DND-41 (cell line): ENCODE data around the gene ZNF143.

ENCODE experiments used
- ATAC-seq: fragments of 200-7000 bp; cut with Tn5 transposase; 3 replicates; pipeline ENCODE4 v1.9.1; 2021; ENCODE audit warnings: low read depth; ENCODE audit not compliant: insufficient read depth
- DNase-seq: peaks from one replicate; pipeline ENCODE4 v3.0.0-alpha.2; 2020
- H2AFZ ChIP-seq: 2 replicates; pipeline ENCODE4 v1.6.0; 2012; ENCODE audit warnings: low read depth, low read length
- H3K27ac ChIP-seq: 2 replicates; pipeline ENCODE4 v1.5.1; 2012; ENCODE audit warnings: low read length, inconsistent platforms
- H3K27me3 ChIP-seq: fragments of 200-600 bp; sonication (generic); 2 replicates; pipeline ENCODE4 v1.6.0; 2012; ENCODE audit warnings: low read length, mild to moderate bottlenecking, inconsistent platforms; ENCODE audit not compliant: insufficient read depth, poor library complexity
- H3K36me3 ChIP-seq: 2 replicates; pipeline ENCODE4 v1.5.1; 2012; ENCODE audit warnings: low read length, inconsistent platforms; ENCODE audit not compliant: insufficient read depth
- H3K4me1 ChIP-seq: 2 replicates; pipeline ENCODE4 v1.5.1; 2012; ENCODE audit warnings: mild to moderate bottlenecking, low read length; ENCODE audit not compliant: insufficient read depth
- H3K4me2 ChIP-seq: 2 replicates; pipeline ENCODE4 v1.6.0; 2012; ENCODE audit warnings: mild to moderate bottlenecking, moderate library complexity, low read length, inconsistent platforms; ENCODE audit not compliant: insufficient read depth
- H3K4me3 ChIP-seq, 2 experiments: fragments of 200-600 bp in 1 of 2; shearing (Covaris generic) in 1 of 2; 2 replicates each; pipeline ENCODE4 v1.5.1; 2012 to 2016; ENCODE audit warnings: inconsistent platforms in 2 of 2, low read length in 2 of 2, mild to moderate bottlenecking in 2 of 2, low read depth in 1 of 2, moderate library complexity in 1 of 2
- H3K79me2 ChIP-seq: 2 replicates; pipeline ENCODE4 v1.6.0; 2012; ENCODE audit warnings: low read length, inconsistent platforms; ENCODE audit not compliant: insufficient read depth
- H3K9ac ChIP-seq: 2 replicates; pipeline ENCODE4 v1.6.0; 2012; ENCODE audit warnings: low read depth, mild to moderate bottlenecking, inconsistent platforms, low read length, moderate library complexity
- H3K9me3 ChIP-seq: 2 replicates; pipeline ENCODE4 v1.5.1; 2012; ENCODE audit warnings: low read length, moderate library complexity, mild to moderate bottlenecking, inconsistent platforms; ENCODE audit not compliant: insufficient read depth, severe bottlenecking
- H4K20me1 ChIP-seq: 2 replicates; pipeline ENCODE4 v1.6.0; 2012; ENCODE audit warnings: low read length; ENCODE audit not compliant: insufficient read depth
- EZH2 ChIP-seq: IDR thresholded peaks from 3 replicates; pipeline ENCODE4 v1.6.1; 2012; ENCODE audit warnings: borderline replicate concordance, low read depth, mild to moderate bottlenecking, moderate library complexity, low read length, inconsistent platforms; ENCODE audit not compliant: severe bottlenecking
- TF ChIP-seq, protein P1 (sequence below): IDR thresholded peaks from 2 replicates; pipeline ENCODE4 v1.5.1; 2012; ENCODE audit warnings: borderline replicate concordance, low read length, moderate library complexity, mild to moderate bottlenecking; ENCODE audit not compliant: poor library complexity, severe bottlenecking; ENCODE audit errors: extremely low read depth

Gene ZNF143

GRCh38 chr11:9568161-9568853 is 107.5 kb downstream of the ZNF143 start:
- Histone ChIP-seq H3K9me3 (no peaks in the 10 kb centered on the region), H4K20me1 (no peaks in the 10 kb centered on the region), H3K27me3 (no peaks in the 10 kb centered on the region), H3K4me3 (no peak overlapping the region), H3K4me2 (no peak overlapping the region), H3K36me3 (no peaks in the 10 kb centered on the region), H3K4me1 (peaks cover 10% of the 10 kb centered on the region), H3K79me2 (no peaks in the 10 kb centered on the region), H3K27ac (no peak overlapping the region), H3K9ac (no peak overlapping the region), H2AFZ (no peak overlapping the region)
- TF ChIP-seq, protein P1, sequence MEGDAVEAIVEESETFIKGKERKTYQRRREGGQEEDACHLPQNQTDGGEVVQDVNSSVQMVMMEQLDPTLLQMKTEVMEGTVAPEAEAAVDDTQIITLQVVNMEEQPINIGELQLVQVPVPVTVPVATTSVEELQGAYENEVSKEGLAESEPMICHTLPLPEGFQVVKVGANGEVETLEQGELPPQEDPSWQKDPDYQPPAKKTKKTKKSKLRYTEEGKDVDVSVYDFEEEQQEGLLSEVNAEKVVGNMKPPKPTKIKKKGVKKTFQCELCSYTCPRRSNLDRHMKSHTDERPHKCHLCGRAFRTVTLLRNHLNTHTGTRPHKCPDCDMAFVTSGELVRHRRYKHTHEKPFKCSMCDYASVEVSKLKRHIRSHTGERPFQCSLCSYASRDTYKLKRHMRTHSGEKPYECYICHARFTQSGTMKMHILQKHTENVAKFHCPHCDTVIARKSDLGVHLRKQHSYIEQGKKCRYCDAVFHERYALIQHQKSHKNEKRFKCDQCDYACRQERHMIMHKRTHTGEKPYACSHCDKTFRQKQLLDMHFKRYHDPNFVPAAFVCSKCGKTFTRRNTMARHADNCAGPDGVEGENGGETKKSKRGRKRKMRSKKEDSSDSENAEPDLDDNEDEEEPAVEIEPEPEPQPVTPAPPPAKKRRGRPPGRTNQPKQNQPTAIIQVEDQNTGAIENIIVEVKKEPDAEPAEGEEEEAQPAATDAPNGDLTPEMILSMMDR = no peak
- TF ChIP-seq EZH2 = no peak
- DNase-seq (no peak), ATAC-seq (no peak)

GRCh38 chr11:9568854-9569587 is 108.2 kb downstream of the ZNF143 start:
- DNase-seq = no peak
- Histone ChIP-seq H3K79me2 (peaks cover 6% of the 10 kb centered on the region), H2AFZ (no peak overlapping the region), H3K27ac (no peak overlapping the region), H3K4me2 (no peak overlapping the region), H3K4me3 (no peak overlapping the region), H4K20me1 (no peaks in the 10 kb centered on the region), H3K9me3 (no peaks in the 10 kb centered on the region), H3K9ac (no peak overlapping the region), H3K27me3 (no peaks in the 10 kb centered on the region), H3K36me3 (no peaks in the 10 kb centered on the region), H3K4me1 (peaks cover 10% of the 10 kb centered on the region)
- no peak for TF ChIP-seq EZH2
- TF ChIP-seq, protein P1 = no peak
- no peak for ATAC-seq

DNA sequence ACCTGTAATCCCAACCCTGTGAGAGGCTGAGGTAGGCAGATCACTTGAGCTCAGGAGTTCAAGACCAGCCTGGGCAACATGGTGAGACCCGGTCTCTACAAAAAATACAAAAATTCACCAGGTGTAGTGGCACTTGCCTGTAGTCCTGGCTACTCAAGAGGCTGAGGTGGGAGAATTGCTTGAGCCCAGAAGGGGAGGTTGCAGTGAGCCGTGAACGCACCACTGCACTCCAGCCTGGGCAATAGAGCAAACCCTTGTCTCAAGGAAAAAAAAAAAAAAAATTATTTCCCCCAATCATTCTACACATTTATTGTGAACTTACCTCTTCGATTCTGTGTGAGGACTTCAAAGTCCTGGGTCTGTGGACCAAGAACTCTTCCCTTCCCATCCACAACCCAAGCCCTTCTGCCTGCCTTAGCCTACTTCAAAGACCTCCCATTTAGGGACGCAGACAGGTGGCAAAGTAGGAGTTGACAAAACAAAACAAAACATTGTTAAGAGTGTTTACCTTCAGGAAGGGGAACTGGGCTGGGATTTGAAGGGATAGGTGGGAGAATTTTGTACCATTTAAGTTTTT is 108.9 kb downstream of the ZNF143 start:
- Histone ChIP-seq H3K4me2 (no peak overlapping the region), H3K4me1 (peaks cover 10% of the 10 kb centered on the region)

More for the DNA sequence above, 108.9 kb downstream of the ZNF143 start:
- Histone ChIP-seq H3K36me3 (peaks cover 3% of the 10 kb centered on the region; the same call in 1 of the 2 replicates), H3K27ac (no peak overlapping the region), H2AFZ (no peak overlapping the region), H3K79me2 (peaks cover 13% of the 10 kb centered on the region), H3K9ac (no peak overlapping the region), H3K4me3 (no peak overlapping the region), H3K9me3 (no peaks in the 10 kb centered on the region), H3K27me3 (no peaks in the 10 kb centered on the region), H4K20me1 (peaks cover 3% of the 10 kb centered on the region)
- ATAC-seq = no peak
- DNase-seq = no peak
- TF ChIP-seq, protein P1 = no peak
- no peak for TF ChIP-seq EZH2
